ENCODE measurements around the gene HMG20A. TPM values are rescaled to one million over a fixed set of nuclear protein-coding genes. Genes with fewer than 3 reads are reported as not detected.

The HMG20A gene
- total and polyA plus RNA-seq, 2 experiments from 2014 or later, result 40.0 to 45.6 TPM

DNA sequence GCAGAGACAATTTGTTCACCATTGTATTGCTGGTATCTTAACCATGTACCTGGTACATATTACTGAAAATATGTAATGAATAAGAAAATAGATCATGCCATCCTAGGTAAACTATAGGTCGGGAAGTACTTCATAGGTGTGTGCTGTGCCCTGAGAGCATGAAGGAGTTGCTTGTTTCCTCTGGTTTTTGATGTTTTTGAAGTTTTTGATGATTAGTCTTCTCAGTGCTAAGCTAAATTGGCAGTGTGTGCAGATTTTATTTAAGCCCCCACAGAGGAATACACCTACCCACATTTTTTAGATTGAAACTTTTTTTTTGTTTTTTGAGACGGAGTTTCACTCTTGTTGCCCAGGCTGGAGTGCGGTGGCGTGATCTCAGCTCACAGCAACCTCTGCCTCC lies 16.6 kb downstream of the HMG20A start:
- Histone ChIP-seq H3K36me3 (no peaks in the 10 kb centered on the region), H3K4me1 (ENCODE audit: low read depth) (peaks cover 4% of the 10 kb centered on the region), H3K4me3 (no peak overlapping the region), H3K27ac (no peak overlapping the region), H3K27me3 (no peaks in the 10 kb centered on the region), H3K9me3 (ENCODE audit: low read depth) (no peaks in the 10 kb centered on the region)
- DNase-seq (ENCODE audit: low read depth in 1 of 2, low spot score in 1 of 2), result no peak
- TF ChIP-seq, protein P1, sequence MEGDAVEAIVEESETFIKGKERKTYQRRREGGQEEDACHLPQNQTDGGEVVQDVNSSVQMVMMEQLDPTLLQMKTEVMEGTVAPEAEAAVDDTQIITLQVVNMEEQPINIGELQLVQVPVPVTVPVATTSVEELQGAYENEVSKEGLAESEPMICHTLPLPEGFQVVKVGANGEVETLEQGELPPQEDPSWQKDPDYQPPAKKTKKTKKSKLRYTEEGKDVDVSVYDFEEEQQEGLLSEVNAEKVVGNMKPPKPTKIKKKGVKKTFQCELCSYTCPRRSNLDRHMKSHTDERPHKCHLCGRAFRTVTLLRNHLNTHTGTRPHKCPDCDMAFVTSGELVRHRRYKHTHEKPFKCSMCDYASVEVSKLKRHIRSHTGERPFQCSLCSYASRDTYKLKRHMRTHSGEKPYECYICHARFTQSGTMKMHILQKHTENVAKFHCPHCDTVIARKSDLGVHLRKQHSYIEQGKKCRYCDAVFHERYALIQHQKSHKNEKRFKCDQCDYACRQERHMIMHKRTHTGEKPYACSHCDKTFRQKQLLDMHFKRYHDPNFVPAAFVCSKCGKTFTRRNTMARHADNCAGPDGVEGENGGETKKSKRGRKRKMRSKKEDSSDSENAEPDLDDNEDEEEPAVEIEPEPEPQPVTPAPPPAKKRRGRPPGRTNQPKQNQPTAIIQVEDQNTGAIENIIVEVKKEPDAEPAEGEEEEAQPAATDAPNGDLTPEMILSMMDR (IDR thresholded peaks at IDR 0.05; ENCODE audit: low read depth, low read length), result no peak

GRCh38 chr15:77440378-77440999 lies 19.8 kb downstream of the HMG20A start:
- no peaks in the 10 kb centered on the region for H3K36me3 ChIP-seq
- no peak overlapping the region for H3K4me3 ChIP-seq
- H3K4me1 ChIP-seq (ENCODE audit: low read depth), result peaks cover 4% of the 10 kb centered on the region
- H3K27ac ChIP-seq, result no peak overlapping the region
- H3K9me3 ChIP-seq (ENCODE audit: low read depth), result no peaks in the 10 kb centered on the region
- H3K27me3 ChIP-seq, result no peaks in the 10 kb centered on the region
- TF ChIP-seq, protein P1 (IDR thresholded peaks at IDR 0.05; ENCODE audit: low read depth, low read length), result no peak
- DNase-seq (ENCODE audit: low read depth in 1 of 2, low spot score in 1 of 2), result peak in 1 of 2 donors; percentile 66

DNA sequence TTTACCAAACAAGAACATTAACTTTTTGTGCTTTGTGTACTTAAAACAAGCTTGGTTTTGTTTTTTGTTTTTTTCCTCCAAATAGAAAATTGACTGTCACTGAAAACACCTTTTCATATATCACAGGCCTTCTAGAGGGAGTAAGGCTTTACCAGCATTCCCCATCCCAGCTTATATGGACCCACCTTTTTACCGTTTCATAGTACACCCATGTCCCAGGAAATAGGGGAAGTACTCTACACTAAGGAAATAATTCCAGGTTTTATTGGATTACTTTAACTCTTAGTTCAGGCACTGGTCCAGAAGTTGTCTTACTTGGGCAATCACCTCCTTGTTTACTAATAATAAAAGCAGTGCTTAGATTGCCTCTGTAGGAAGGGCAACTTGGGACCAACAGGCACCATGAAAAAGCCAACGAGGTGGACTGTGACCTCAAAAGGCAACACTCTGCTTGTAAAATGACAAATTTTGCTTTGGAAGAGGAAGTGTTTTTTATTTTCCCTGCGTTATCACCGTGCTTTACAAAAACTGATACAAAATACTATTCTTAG lies 26.2 kb downstream of the HMG20A start:
- H3K4me3 ChIP-seq, result no peak overlapping the region
- H3K4me1 ChIP-seq (ENCODE audit: low read depth), result no peaks in the 10 kb centered on the region
- TF ChIP-seq, protein P1 (IDR thresholded peaks at IDR 0.05; ENCODE audit: low read depth, low read length), result no peak
- H3K36me3 ChIP-seq, result no peaks in the 10 kb centered on the region
- H3K27ac ChIP-seq, result no peak overlapping the region
- no peaks in the 10 kb centered on the region for H3K27me3 ChIP-seq
- no peaks in the 10 kb centered on the region for H3K9me3 ChIP-seq (ENCODE audit: low read depth)
- no peak for DNase-seq (ENCODE audit: low read depth in 1 of 2, low spot score in 1 of 2)

- no peaks in the 10 kb centered on the region for H3K9me3 ChIP-seq (ENCODE audit: low read depth)
- H3K27me3 ChIP-seq, result no peaks in the 10 kb centered on the region
- TF ChIP-seq, protein P1 (IDR thresholded peaks at IDR 0.05; ENCODE audit: low read depth, low read length), result no peak
- H3K4me1 ChIP-seq (ENCODE audit: low read depth), result peaks cover 27% of the 10 kb centered on the region
- no peak overlapping the region for H3K4me3 ChIP-seq
- peak in 1 of 2 donors; percentile 81 for DNase-seq (ENCODE audit: low read depth in 1 of 2, low spot score in 1 of 2)
- H3K36me3 ChIP-seq, result peaks cover 5% of the 10 kb centered on the region
- H3K27ac ChIP-seq, result no peak overlapping the region
These were observed 33.6 kb downstream of the HMG20A start for GRCh38 chr15:77454265-77454664.

DNA sequence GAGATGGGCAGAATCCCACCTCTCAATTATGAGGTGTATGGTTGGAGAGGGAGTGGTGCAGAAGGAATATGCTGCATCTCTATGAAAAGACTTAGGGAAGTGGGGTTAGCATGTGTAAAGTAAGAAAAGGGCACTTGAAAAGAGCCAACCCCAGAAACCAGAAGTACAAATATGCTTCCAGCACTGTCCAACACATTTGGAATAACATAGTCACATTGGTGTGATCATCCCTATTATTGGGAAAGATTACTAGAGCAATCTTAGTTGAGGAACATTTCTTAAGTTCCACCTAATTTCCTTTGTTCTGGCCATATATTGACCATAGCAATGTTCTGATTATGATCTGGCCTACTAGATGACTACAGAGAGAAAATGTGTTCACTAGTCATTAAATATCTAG lies 34.3 kb downstream of the HMG20A start:
- H3K27me3 ChIP-seq, result no peaks in the 10 kb centered on the region
- no peak overlapping the region for H3K27ac ChIP-seq
- no peak overlapping the region for H3K4me3 ChIP-seq
- peaks cover 27% of the 10 kb centered on the region for H3K4me1 ChIP-seq (ENCODE audit: low read depth)
- no peaks in the 10 kb centered on the region for H3K9me3 ChIP-seq (ENCODE audit: low read depth)
- TF ChIP-seq, protein P1 (IDR thresholded peaks at IDR 0.05; ENCODE audit: low read depth, low read length), result no peak
- no peak for DNase-seq (ENCODE audit: low read depth in 1 of 2, low spot score in 1 of 2)
- peaks cover 5% of the 10 kb centered on the region for H3K36me3 ChIP-seq

Measured in cardiac muscle cell (in vitro differentiated cells and primary cell).